HG03442 (cell line): ENCODE results near the gene TBCD.
"Not testable (repeated sequence)": the region's sequence is repeated elsewhere in the genome, so short reads cannot be mapped to it uniquely, and the experiment has no call there.

Experiments used
- ATAC-seq: cut with Tn5 transposase; IDR thresholded peaks from one replicate; pipeline ENCODE4 v1.9.1; 2021; ENCODE audit warnings: mild to moderate bottlenecking, moderate library complexity; ENCODE audit not compliant: unreplicated experiment

TBCD gene

GRCh38 chr17:82985428-82985805, 233.6 kb downstream of the TBCD start:
- no peak for ATAC-seq

GRCh38 chr17:82985973-82986372, 234.1 kb downstream of the TBCD start:
- ATAC-seq, result no peak

- ATAC-seq, result not testable (repeated sequence)
These were observed 237.2 kb downstream of the TBCD start for GRCh38 chr17:82989051-82989450.

GRCh38 chr17:82989881-82990280, 238.0 kb downstream of the TBCD start:
- no peak for ATAC-seq

- ATAC-seq, result no peak
These were observed 241.1 kb downstream of the TBCD start for GRCh38 chr17:82993005-82993404.
